Measurements from ENCODE around the gene ZDHHC11B.

ZDHHC11B gene

DNA sequence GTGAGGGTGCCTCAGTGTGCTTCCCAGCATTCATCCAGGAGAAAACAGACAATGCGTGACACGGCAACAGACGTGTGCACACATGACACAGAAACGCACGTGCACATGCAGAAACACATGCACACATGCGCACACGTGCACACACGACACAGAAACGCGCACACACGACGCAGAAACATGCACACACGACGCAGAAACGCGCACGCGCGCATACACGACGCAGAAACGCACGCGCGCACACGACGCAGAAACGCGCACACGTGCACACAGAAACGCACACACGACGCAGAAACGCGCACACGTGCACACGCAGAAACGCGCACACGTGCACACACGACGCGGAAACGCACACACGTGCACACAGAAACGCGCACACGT lies 107.8 kb downstream of the ZDHHC11B start:
- H3K4me3 ChIP-seq (replicated peaks; ENCODE audit: low read depth, low read length), result no peak overlapping the region
- TF ChIP-seq, protein P1, sequence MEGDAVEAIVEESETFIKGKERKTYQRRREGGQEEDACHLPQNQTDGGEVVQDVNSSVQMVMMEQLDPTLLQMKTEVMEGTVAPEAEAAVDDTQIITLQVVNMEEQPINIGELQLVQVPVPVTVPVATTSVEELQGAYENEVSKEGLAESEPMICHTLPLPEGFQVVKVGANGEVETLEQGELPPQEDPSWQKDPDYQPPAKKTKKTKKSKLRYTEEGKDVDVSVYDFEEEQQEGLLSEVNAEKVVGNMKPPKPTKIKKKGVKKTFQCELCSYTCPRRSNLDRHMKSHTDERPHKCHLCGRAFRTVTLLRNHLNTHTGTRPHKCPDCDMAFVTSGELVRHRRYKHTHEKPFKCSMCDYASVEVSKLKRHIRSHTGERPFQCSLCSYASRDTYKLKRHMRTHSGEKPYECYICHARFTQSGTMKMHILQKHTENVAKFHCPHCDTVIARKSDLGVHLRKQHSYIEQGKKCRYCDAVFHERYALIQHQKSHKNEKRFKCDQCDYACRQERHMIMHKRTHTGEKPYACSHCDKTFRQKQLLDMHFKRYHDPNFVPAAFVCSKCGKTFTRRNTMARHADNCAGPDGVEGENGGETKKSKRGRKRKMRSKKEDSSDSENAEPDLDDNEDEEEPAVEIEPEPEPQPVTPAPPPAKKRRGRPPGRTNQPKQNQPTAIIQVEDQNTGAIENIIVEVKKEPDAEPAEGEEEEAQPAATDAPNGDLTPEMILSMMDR (IDR thresholded peaks at IDR 0.05; ENCODE audit: low read depth, low read length, missing control alignments), result no peak
- DNase-seq (ENCODE audit: extremely low read depth, low read depth), result no peak

DNA sequence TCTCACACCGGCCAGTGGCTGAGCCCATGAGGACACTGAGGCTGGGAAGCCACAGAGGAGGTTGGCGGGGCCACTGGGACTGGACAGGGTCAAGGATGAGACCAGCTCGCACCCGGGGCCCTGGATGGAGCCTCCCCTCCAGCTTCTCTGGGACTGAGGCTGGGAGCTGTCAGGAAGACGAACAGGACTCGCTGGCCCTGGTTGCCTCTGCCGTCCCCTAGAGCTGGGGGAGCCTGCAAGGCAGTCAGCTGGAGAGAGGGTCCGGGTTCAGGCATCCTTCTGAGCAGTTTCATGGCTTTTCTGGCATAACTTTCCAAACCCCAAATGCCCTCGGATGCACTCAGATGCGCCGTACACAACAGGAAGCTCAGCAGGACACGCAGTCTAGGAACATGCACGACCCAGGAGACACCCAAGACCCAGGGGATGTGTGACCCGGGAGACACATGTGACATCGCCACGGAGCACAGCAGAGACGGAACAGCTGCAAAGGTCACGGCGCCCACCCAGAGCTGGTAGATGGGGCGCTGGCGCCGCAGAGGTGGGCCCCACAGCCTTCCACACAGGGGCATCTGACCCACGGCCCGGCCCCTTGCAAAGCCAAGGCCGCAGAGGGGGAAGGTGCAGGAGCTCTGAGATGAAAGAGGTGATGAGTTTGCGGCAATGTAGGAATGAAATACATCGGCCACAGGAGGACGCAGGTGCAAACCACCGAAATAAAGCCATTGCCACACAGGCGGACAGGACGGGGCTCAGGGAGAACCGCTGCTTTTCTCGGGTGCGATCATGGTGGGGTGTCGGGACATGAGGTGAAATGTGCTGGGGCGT lies 108.4 kb downstream of the ZDHHC11B start:
- no peak overlapping the region for H3K4me3 ChIP-seq (replicated peaks; ENCODE audit: low read depth, low read length)
- TF ChIP-seq, protein P1 (IDR thresholded peaks at IDR 0.05; ENCODE audit: low read depth, low read length, missing control alignments), result no peak
- DNase-seq (ENCODE audit: extremely low read depth, low read depth), result no peak

DNA sequence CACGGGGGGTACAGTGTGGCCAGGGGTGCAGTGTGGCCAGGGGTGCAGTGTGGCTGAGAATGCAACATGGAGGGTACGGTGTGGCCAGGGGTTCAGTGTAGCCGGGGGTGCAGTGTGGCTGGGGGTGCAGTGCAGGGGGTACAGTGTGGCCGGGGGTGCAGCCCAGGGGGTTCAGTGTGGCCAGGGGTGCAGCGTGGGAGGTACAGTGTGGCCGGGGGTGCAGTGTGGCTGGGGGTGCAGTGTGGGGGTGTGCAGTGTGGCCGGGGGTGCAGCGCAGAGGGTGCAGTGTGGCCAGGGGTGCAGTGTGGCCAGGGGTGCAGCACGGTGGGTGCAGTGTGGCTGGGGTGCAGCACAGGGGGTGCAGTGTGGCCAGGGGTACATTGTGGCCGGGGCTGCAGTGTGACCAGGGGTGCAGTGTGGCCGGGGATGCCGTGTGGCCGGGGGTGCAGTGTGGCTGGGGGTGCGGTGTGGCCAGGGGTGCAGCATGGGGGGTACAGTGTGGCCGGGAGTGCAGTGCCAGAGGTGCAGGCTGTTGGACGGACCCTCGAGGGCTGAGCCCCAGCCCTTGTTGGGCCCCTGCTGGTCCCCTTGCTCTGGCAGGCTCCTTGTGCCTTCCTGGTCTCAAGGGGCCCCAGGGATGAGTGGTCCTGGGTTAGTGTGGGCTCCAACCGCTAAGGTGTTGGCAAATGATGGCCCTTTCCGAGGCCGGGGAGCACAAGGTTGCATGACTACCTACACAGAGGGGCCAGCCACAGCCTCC lies 109.2 kb downstream of the ZDHHC11B start:
- TF ChIP-seq, protein P1 (IDR thresholded peaks at IDR 0.05; ENCODE audit: low read depth, low read length, missing control alignments), result no peak
- no peak for DNase-seq (ENCODE audit: extremely low read depth, low read depth)
- no peak overlapping the region for H3K4me3 ChIP-seq (replicated peaks; ENCODE audit: low read depth, low read length)

GRCh38 chr5:674630-675011 lies 109.9 kb downstream of the ZDHHC11B start:
- H3K4me3 ChIP-seq (replicated peaks; ENCODE audit: low read depth, low read length), result no peak overlapping the region
- TF ChIP-seq, protein P1 (IDR thresholded peaks at IDR 0.05; ENCODE audit: low read depth, low read length, missing control alignments), result no peak
- DNase-seq (ENCODE audit: extremely low read depth, low read depth), result no peak

GRCh38 chr5:673831-674629 lies 110.5 kb downstream of the ZDHHC11B start:
- H3K4me3 ChIP-seq (replicated peaks; ENCODE audit: low read depth, low read length), result no peak overlapping the region
- DNase-seq (ENCODE audit: extremely low read depth, low read depth), result no peak
- TF ChIP-seq, protein P1 (IDR thresholded peaks at IDR 0.05; ENCODE audit: low read depth, low read length, missing control alignments), result no peak

DNA sequence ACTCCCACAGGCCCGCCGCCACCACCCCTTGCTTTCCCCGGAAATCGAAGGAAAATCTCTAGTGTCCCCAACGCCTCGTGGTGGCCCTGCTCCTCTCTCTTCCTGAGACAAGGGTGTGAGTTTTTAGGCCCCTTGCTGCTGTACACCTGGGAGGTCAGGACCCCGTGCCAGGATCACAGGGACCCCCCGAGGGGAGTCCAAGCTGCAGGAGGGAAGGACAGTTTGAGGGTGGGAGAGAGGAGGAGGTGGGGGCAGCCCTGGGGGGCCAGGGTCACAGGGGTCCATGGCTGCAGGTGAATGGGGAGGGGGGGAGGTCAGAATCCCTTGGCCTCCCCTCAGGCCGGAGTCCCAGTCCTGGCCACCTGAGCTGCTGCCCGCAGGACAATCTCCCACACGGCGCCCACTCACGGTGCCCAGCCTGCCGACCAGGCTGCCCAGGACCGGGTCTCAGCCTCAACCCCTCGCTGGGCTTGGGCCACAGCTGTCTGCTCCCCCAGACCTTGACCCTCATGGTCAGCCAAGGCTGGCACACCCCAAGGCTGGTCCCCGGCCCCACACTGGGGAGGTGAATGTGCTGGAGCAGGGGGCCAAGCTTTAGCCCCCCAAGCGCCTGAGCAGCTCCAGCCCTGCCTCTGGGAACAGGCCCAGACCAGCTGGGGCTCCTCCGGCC lies 111.2 kb downstream of the ZDHHC11B start:
- no peak for DNase-seq (ENCODE audit: extremely low read depth, low read depth)
- TF ChIP-seq, protein P1 (IDR thresholded peaks at IDR 0.05; ENCODE audit: low read depth, low read length, missing control alignments), result no peak
- H3K4me3 ChIP-seq (replicated peaks; ENCODE audit: low read depth, low read length), result no peak overlapping the region
